Measurements from ENCODE around the gene PLTP.

DNA sequence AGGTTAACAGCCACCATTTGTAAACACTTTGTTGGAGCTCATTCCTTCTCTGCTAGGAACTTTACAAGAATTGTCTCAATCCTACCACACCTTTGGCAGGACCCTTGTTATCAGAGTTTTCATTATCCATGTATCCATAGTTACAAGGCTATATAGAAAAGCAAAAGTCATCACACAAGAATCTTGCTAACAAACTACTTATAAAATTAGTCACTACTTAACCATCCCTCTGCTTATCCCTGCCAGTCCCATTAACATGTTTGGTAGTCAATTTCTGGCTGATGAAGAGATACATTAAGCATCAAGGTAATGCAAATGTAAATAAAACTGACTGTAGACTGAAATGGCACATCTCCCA, 44.2 kb downstream of the PLTP start:
- no peak for TF ChIP-seq SP1 (IDR thresholded peaks at IDR 0.05; ENCODE audit: low read depth)
- TF ChIP-seq, protein P1, sequence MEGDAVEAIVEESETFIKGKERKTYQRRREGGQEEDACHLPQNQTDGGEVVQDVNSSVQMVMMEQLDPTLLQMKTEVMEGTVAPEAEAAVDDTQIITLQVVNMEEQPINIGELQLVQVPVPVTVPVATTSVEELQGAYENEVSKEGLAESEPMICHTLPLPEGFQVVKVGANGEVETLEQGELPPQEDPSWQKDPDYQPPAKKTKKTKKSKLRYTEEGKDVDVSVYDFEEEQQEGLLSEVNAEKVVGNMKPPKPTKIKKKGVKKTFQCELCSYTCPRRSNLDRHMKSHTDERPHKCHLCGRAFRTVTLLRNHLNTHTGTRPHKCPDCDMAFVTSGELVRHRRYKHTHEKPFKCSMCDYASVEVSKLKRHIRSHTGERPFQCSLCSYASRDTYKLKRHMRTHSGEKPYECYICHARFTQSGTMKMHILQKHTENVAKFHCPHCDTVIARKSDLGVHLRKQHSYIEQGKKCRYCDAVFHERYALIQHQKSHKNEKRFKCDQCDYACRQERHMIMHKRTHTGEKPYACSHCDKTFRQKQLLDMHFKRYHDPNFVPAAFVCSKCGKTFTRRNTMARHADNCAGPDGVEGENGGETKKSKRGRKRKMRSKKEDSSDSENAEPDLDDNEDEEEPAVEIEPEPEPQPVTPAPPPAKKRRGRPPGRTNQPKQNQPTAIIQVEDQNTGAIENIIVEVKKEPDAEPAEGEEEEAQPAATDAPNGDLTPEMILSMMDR (IDR thresholded peaks at IDR 0.05 in 2 of 3, conservative IDR thresholded peaks at IDR 0.05 in 1 of 3; ENCODE audit: borderline replicate concordance in 1 of 3, insufficient read depth in 1 of 3, low read depth in 2 of 3, low read length in 2 of 3) = no peak
- TF ChIP-seq, protein P2, sequence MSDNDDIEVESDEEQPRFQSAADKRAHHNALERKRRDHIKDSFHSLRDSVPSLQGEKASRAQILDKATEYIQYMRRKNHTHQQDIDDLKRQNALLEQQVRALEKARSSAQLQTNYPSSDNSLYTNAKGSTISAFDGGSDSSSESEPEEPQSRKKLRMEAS (IDR thresholded peaks at IDR 0.05) = no peak
- TF ChIP-seq EGR1 (IDR thresholded peaks at IDR 0.05; ENCODE audit: low read depth) = no peak
- no peak for TF ChIP-seq RAD21 (IDR thresholded peaks at IDR 0.05; ENCODE audit: low read depth)
- TF ChIP-seq ELF1 (IDR thresholded peaks at IDR 0.05; ENCODE audit: borderline replicate concordance, low read depth) = no peak
- no peak for TF ChIP-seq EZH2 (IDR thresholded peaks at IDR 0.05)
- no peak for TF ChIP-seq POLR2AphosphoS5 (IDR thresholded peaks at IDR 0.05; ENCODE audit: low read depth, low read length)
- TF ChIP-seq YY1 (IDR thresholded peaks at IDR 0.05; ENCODE audit: extremely low read depth, insufficient replicate concordance, low read depth, low read length) = no peak
- TF ChIP-seq, protein P3, sequence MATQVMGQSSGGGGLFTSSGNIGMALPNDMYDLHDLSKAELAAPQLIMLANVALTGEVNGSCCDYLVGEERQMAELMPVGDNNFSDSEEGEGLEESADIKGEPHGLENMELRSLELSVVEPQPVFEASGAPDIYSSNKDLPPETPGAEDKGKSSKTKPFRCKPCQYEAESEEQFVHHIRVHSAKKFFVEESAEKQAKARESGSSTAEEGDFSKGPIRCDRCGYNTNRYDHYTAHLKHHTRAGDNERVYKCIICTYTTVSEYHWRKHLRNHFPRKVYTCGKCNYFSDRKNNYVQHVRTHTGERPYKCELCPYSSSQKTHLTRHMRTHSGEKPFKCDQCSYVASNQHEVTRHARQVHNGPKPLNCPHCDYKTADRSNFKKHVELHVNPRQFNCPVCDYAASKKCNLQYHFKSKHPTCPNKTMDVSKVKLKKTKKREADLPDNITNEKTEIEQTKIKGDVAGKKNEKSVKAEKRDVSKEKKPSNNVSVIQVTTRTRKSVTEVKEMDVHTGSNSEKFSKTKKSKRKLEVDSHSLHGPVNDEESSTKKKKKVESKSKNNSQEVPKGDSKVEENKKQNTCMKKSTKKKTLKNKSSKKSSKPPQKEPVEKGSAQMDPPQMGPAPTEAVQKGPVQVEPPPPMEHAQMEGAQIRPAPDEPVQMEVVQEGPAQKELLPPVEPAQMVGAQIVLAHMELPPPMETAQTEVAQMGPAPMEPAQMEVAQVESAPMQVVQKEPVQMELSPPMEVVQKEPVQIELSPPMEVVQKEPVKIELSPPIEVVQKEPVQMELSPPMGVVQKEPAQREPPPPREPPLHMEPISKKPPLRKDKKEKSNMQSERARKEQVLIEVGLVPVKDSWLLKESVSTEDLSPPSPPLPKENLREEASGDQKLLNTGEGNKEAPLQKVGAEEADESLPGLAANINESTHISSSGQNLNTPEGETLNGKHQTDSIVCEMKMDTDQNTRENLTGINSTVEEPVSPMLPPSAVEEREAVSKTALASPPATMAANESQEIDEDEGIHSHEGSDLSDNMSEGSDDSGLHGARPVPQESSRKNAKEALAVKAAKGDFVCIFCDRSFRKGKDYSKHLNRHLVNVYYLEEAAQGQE (IDR thresholded peaks at IDR 0.05; ENCODE audit: low read depth) = no peak

Measured in HCT116 (cell line).